Left renal cortex interstitium (tissue), 4 donors: Measurements from ENCODE around the gene NTN3. TPM values are rescaled to one million over a fixed set of nuclear protein-coding genes. Genes with fewer than 3 reads are reported as not detected.
"Not testable (repeated sequence)": the region's sequence is repeated elsewhere in the genome, so short reads cannot be mapped to it uniquely, and the experiment has no call there.

Source experiments
- DNase-seq, 4 donors: peaks; one replicate each; pipeline ENCODE4 v3.0.0-alpha.2; 2013; ENCODE audit warnings: low read depth in 4 of 4, low spot score in 2 of 4, missing footprints in 1 of 4
- polyA plus RNA-seq, 4 donors: library from polyadenylated mRNA; unstranded; fragments of 120-200 nt; gene quantifications; one replicate each; pipeline ENCODE4 v1.2.1, GENCODE V29; 2013; ENCODE audit not compliant: insufficient read length in 4 of 4

Gene NTN3
- polyA plus RNA-seq, 4 donors = 1.9 to 5.0 (median 3.8) TPM

GRCh38 chr16:2476741-2477140, 5.6 kb downstream of the NTN3 start:
- no peak for DNase-seq

GRCh38 chr16:2477327-2477726, 6.2 kb downstream of the NTN3 start:
- DNase-seq = no peak

- no peak for DNase-seq
Observed at GRCh38 chr16:2478279-2478678, 7.2 kb downstream of the NTN3 start.

GRCh38 chr16:2479996-2480395, 8.9 kb downstream of the NTN3 start:
- not testable (repeated sequence) for DNase-seq

- no peak for DNase-seq
Observed at GRCh38 chr16:2480948-2481347, 9.9 kb downstream of the NTN3 start.

GRCh38 chr16:2481676-2482075, 10.6 kb downstream of the NTN3 start:
- no peak for DNase-seq

GRCh38 chr16:2482249-2482648, 11.2 kb downstream of the NTN3 start:
- DNase-seq = no peak

- no peak for DNase-seq
Observed at GRCh38 chr16:2482708-2483534, 11.8 kb downstream of the NTN3 start.

GRCh38 chr16:2483939-2484897, 13.1 kb downstream of the NTN3 start:
- DNase-seq = no peak

GRCh38 chr16:2484898-2485508, 13.9 kb downstream of the NTN3 start:
- no peak for DNase-seq

- DNase-seq = no peak
Observed at GRCh38 chr16:2485811-2486507, 14.9 kb downstream of the NTN3 start.

GRCh38 chr16:2486645-2487516, 15.8 kb downstream of the NTN3 start:
- no peak for DNase-seq

- DNase-seq = no peak
Observed at GRCh38 chr16:2487517-2487842, 16.4 kb downstream of the NTN3 start.

- DNase-seq = no peak
Observed at GRCh38 chr16:2487903-2488531, 16.9 kb downstream of the NTN3 start.

- DNase-seq = no peak
Observed at GRCh38 chr16:2489581-2489980, 18.5 kb downstream of the NTN3 start.

- no peak for DNase-seq
Observed at GRCh38 chr16:2490190-2491105, 19.4 kb downstream of the NTN3 start.

GRCh38 chr16:2492292-2492691, 21.2 kb downstream of the NTN3 start:
- no peak for DNase-seq

- DNase-seq = no peak
Observed at GRCh38 chr16:2493605-2494004, 22.5 kb downstream of the NTN3 start.
